Activated CD4-positive, alpha-beta T cell treated with anti-CD3 and anti-CD28 coated beads for 48 hours (primary cell): ENCODE results near the gene IFITM5.
"Not testable (repeated sequence)": the region's sequence is repeated elsewhere in the genome, so short reads cannot be mapped to it uniquely, and the experiment has no call there.

Experiments used
- DNase-seq: peaks from one replicate; pipeline ENCODE4 v3.0.0-alpha.2; 2020

Gene IFITM5

DNA sequence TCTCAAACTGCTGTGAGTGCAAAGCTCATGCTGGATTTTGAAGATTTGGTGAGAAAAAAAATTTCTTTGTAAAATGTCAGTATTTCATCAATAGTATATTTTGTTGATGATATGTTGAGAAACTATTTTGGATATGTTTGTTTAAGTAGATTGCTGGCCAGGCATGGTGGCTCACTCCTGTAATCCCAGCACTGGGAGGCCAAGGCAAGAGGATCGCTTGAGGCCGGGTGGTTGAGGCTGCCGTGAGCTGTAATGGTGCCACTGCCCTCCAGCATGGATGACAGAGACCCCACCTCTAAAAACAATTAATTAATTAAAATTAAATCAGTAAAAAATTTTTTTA, 28.2 kb upstream of the IFITM5 start:
- no peak for DNase-seq

DNA sequence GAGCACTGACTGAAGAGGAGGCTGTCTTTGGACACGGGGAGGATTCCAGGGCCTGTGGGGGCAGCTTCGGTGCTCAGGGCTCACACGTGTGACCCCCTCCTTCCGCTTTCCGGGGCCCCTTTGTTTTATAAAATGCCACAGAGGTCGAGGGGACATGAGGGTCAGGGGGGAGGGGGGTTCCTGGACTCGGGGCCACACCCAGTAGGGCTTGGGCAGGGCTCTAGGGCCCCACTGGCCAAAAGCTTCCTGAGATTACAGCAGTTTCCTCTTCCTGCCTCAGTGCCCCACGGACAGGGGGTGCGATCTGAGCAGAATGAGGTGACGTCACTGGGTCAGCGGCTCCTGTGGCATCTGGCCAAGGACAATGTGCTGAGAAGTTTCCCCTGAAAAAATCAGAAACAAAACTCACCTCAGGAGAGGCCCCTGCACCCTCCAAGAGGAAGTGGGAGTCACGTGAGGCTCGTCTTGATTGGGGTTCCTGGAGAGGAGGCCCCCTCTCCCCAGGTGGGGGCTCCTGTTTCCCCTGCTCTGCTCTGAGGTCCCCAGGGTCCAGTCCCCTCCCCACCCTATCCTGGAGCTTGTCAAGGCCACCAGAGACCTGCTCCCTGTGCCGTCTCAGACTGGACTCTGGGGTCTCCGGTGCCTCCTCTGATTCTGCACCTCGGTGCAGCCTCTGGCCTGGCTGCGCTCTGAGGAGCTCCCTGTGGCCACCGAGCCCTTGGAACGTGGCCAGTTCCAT, 27.7 kb upstream of the IFITM5 start:
- DNase-seq, result peak; percentile 79

DNA sequence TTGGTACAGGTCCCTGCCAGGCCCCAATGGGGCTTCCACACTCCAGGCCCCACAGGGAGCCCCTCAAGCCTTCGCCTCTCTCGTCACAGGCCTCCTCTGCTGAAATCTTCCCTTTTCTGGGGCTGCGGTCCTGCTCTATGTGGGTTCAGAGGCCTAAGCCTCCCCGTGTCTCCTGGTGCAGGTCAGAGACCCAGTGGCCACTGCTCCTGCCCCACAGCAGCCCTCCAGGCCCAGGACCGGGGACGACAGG, 27.2 kb upstream of the IFITM5 start:
- DNase-seq, result no peak

DNA sequence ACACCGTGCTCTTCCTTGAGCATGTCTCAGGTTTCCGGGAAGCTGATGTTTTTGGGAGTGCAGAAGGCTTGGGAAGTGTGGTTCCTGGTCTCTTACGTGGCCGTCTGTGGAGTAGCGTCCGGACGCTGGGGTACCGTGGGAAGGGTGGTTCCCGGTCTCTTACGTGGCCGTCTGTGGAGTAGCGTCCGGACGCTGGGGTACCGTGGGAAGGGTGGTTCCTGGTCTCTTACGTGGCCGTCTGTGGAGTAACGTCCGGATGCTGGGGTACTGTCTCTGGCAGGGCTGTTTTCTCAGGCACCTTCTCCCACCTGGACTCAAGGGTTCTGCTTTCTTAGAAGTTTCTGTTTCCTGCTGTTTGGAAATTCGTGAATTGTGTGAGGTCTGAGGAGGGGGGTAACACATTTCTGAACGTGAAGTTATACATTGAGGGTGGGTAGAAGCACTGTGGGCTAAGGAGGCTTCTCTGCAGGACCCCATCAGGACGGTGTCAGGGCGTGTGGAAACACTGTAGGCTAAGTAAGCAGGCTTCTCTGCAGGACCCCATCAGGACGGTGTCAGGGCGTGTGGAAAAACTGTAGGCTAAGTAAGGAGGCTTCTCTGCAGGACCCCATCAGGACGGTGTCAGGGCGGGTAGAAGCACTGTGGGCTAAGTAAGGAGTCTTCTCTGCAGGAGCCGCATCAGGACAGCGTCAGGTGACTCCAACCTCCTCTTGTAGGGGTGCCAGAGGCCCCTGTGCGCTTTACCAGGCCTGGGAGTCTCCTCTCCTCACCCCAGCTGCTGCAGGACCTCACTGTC, 26.7 kb upstream of the IFITM5 start:
- no peak for DNase-seq

DNA sequence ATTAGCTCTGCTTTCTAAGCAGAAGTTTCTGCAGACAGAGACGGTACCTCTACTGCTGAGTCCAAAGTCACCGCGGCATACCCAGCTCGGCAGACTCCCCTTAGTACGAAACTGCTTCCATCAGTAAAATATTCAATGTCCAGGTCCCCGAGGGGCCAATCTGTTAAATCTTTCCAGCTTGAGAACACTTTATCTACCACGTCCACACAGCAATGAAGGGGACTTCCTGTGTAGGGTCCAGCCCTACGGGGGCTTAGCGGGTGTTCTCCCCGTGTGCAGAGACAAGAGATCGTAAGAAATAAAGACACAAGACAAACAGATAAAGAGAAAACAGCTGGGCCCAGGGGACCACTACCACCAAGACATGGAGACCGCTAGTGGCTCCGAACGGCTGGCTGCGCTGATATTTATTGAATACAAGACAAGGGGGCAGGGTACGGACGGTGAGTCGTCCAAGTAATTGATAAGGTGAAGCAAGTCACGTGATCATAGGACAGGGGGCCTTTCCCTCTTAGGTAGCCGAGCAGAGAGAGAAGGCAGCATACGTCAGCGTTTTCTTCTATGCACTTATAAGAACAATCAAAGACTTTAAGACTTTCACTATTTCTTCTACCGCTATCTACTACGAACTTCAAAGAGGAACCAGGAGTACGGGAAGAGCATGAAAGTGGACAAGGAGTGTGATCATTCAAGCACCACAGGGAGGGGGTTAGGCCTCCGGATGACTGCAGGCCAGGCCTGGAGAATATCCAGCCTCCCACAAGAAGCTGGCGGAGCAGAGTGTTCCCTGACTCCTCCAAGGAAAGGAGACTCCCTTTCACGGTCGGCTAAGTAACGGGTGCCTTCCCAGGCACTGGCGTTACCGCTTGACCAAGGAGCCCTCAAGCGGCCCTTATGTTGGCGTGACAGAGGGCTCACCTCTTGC, 25.5 kb upstream of the IFITM5 start:
- DNase-seq, result not testable (repeated sequence)

DNA sequence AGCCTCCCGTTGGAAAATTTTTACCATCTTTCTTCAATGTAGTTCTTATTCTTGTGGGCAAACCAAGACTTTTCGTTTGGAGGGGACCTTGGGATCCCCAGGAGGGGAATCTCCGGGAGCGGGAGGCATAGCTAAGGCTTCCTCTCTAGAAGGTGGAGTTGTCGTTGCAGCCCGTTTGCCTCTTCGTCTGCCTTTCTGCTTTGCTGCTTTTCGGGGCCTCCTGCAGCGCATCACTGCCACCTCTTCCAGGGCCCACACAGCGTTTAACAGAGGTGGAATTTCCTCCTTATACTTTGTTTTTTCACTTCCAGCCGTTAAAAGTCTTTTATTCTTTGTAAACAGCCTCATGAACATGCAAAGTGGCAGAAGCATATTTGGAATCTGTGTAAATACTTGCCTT, 24.8 kb upstream of the IFITM5 start:
- DNase-seq, result no peak

DNA sequence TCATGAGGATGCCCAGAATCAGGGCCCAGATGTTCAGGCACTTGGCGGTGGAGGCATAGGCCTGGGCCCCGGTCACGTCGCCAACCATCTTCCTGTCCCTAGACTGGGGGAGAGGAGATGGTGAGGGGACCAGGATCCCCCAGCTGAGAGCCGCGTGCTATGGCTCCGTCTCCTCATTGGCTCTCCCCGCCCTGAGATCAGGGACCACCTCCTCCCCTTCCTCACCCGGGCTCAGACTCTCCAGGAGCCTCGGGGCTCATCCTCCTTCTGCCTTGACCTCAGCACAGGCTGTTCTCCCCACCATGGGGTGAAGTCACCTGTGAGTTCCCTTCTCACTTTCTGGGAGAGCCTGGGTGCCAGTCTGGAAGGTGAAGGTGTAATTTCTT, 20.6 kb upstream of the IFITM5 start:
- DNase-seq, result peak; percentile 49

DNA sequence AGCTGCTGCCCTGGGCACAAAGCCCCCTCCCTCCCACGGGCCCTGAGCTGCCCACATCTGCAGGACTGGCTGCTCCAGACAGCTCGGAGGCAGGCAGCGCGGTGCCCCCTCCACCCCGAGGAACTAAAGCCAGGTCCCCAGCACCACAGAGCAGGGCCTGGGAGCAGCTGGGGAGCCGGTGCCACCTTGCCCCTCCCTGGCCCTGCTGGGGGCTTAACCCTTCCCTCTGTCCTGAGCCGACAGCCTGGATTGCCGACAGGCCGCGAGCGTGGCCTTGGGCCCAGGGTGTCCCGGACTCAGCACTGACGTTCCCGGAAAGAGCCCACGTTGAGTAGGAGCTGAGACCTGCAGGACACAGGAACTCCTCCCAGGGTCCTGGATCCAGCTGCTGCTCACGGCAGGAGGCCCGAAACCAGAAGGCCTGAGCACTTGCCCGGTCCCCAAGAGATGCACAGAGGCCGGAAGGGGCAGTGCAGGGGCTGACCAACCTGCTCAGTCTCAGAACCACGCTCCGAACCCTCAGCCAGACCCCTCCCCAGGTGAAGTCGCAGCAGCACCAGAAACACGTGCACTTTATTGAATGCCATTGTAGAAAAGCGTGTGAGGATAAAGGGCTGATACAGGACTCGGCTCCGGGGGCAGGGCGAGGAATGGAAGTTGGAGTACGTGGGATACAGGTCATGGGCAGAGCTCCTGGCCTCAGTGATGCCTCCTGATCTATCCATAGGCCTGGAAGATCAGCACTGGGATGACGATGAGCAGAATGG, 20.0 kb upstream of the IFITM5 start:
- peak; percentile 45 for DNase-seq

DNA sequence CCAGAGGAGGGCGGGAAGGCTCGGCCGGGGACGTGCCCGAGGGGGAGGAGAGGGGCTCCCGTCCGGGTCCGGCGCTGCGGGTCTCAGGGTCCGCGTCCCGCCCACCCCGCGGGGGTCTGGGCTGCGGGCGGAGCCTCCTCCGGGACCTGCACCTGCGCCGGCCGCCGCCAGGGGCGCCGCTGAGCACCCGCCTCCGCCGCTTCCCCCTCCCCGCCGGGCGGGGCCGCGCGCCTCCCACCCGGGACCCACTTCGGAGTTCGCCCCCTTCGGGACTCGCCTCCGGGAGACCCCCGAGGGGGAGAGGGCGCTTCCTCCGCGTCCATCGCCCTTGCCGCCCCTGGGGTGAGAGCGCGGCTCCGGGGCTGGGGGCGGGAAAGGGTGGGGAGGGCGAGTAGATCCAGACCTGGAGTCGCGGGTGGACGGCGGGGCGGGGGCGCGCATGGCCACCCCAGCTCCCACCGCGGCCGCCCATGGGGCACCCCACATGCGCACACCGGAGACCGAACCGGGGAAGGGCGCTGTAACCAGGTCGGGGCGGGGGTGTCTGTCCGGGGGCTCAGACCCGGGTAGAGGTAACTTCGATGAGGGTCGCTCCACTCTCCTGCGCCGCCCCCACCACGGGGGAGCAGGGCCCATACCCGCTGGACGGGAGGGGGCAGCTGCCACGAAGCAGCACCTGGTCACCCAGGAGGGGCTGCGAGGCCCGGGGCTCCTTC, 19.2 kb upstream of the IFITM5 start:
- DNase-seq, result not testable (repeated sequence)

DNA sequence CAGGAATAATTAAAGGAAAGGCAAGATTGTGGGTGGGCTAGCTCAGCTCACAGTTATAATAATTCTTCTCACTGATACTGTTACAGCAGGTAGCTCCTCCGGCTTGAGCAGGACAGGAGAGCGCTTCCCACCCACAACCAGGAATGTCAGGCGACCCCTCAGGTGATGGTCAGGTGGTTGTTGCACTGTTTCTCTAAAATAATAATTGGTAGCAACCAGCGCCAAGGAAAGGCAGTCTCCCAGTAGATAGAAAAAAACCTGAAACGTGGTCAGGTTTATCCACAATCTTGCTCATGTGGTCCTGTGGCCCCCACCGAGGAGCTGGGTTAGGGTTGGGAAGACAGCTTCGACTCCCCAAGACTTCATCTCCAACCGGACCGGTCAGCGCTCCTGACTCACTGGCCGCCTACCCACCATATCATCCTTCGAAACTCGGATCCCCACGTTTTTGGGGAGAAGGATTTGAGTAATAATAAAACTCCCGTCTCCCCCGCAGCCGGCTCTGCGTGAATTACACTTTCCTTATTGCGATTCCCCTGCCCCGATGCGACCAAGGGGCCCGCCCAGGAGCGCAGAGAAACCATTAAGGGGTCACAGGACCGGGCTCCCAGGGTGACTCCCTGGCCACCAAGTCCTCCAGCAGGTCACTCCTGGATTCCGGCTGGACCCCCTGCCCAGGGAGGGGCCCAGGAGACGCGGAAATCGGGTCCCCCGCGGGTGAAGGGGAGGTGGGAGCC, 18.5 kb upstream of the IFITM5 start:
- DNase-seq, result not testable (repeated sequence)

DNA sequence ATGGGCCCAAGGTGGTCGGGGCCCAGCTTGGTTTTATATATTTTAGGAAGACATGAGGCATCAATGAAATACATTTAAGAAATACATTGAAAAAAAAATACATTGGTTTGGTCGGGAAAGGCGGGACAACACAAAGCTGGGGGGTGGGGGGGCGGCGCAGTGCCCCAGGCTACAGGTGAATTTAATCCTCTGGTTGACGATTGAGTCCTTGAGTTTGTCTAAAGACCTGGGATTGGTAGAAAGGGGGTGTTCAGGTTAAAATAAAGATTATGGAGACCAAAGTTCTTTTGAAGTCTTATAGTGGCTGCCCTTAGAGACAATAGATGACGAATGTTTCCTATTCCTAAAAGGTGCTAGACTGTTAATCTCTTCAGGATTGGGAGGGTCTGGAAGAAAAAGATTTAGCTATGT, 17.6 kb upstream of the IFITM5 start:
- DNase-seq, result no peak

DNA sequence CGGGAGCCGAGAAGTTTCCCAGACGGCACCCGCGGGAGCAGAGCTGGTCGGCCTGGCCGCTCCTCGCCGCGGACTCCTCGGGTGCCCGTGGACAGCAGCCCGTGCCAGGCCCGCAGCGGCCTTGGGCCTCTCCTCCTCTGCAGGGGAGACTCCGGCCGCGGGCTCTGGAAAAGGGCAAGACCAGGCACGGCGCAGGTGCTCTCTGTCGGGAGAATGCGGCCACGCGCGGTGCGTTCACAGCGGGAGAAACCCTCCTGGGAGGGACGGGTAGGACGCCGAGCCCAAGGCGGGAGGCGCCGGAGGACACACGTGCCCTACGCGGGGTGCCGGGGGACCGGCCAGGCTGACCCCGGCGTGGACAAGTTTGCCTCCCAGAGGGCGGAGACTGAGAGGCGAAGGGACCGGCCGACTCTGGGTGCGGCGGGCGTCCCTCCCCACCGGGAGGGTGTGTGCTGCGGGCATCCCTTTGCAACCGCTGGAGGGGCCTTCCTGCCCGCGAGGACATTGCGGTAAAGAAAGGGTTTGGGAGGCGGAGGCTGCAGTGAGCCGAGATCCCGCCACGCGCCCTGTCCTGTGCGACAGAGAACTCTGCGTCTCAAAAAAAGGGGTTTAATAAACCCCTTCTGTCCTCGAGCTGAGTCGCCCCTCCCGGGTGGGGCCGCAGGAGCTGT, 16.8 kb upstream of the IFITM5 start:
- DNase-seq, result peak; percentile 40

DNA sequence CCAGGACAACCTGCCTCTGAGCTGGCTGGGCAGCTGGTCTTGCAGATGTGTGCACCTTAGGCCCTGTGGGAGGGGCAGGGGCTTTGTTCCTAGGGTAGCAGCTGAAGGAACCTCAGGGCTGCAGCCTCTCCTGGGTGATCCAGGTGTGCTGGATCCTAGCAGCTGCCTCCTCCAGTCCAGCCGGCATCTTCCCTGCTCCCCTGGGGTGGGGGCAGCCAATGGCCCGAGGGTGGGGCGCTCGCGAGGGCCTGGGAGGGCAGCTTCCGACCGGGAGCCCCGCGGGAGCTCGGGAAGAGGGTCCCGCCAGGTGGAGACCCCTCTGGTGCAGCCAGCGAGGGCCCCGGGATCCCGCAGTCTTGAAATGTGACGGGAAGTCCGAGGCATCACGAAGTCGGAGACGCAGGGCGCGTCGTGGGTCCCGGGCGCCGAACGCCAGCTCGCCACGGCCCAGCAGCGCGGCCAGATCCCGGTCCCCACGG, 16.2 kb upstream of the IFITM5 start:
- DNase-seq, result no peak

DNA sequence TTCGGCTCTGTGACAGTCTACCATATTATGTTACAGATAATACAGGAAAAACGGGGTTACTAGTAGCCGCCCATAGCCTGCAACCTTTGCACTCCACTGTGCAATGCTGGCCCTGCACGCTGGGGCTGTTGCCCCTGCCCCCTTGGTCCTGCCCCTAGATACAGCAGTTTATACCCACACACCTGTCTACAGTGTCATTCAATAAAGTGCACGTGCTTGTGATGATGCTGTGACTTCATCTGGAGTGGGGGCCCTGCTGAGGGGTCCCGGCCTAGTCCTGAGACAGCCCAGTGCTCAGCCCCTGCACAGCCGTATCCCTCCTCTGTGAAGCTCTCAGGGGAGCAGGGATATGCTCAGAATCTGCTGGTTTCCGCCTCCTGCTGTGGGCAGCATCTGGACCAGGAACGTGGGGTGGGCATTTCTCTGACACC, 15.7 kb upstream of the IFITM5 start:
- peak; percentile 41 for DNase-seq

DNA sequence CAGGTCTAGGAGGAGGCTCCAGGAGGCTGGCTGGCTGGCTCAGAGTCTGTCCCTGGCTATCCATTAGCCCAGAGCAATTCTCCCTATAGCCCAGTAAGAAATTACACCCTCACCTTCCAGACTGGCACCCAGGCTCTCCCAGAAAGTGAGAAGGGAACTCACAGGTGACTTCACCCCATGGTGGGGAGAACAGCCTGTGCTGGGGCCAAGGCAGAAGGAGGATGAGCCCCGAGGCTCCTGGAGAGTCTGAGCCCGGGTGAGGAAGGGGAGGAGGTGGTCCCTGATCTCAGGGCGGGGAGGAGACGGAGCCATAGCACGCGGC, 15.2 kb upstream of the IFITM5 start:
- not testable (repeated sequence) for DNase-seq

DNA sequence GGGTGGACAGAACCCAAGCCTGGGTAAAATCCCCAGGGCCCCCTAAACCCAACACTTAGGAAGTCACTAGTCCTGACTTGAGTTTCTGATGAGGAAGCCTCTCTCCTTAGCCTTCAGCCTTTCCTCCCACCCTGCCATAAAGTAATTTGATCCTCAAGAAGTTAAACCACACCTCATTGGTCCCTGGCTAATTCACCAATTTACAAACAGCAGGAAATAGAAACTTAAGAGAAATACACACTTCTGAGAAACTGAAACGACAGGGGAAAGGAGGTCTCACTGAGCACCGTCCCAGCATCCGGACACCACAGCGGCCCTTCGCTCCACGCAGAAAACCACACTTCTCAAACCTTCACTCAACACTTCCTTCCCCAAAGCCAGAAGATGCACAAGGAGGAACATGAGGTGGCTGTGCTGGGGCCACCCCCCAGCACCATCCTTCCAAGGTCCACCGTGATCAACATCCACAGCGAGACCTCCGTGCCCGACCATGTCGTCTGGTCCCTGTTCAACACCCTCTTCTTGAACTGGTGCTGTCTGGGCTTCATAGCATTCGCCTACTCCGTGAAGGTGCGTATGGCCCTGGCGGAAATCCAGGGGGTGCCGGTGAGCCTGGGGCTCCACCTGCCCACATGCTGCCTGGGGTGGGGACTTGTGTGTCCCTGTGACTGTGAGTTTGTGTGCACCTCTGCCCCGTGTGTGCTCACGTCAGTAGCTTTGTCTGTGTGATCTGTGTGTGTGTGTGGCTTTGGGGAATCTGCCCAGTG, 14.6 kb upstream of the IFITM5 start, which contains the start of gene IFITM1:
Gene IFITM1, plus strand, starts transcription at position 254 of the 767 bp plus-strand sequence. Its CDS starts 131 bp downstream, at position 385.
- peak; percentile 66 for DNase-seq

DNA sequence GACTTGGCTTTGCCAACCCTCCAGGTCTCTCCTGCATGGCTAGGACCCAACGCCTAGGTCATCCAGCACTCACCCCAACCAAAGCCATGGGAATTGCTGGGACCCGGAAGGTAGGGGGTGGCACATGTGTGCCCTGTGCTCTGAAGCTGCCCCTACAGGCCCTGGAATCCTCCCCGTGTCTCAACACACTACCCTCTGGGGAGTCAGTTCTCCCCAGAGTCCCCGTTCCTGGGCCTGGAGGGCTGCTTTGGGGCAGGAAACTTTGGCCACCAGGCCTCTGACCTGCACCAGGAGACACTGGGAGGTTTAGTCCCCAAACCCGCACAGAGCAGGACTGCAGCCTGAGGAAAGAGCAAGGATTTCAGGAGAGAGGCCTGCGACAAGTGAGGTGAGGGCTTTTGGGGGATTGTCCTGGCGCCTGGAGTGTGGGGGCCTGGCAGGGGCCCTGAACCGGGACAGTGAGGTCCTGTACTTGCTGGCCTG, 14.0 kb upstream of the IFITM5 start:
- no peak for DNase-seq

DNA sequence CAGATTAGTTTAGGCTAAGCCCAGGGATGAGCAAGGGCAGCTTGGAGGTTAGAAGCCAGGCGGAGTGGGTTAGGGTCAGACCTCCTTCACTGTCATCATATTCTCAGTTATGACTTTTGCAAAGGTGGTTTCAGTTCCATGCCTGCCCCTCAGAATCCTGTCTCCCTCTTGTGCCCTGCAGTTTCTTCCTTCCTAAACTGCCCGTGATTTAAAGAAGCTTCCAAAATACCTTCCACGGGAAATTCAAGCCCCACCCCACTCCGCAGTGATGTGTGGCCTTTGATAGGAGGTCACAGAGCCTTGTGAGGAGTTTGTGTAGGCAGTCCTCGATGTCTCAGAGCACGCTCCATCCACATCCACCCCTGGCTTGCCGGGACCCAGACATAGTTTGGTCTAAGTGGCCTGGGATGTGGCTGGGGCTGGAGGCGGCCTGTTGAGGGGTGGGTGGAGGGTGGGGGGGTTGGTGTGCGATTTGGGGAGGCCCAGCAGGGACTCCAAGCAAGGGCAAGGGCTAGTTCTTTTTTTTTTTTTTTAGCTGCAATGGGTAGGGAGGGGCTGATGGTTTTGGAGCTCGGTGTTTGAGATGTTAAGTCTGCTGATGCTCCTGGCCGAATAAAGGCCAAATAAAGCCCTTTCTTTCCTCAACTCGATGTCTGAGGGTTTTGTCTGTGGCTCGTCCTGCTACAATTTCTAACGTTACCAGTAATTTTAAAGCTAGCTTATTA, 12.9 kb upstream of the IFITM5 start:
- peak; percentile 57 for DNase-seq
